ENCODE measurements around the gene MAL. TPM values are rescaled to one million over a fixed set of nuclear protein-coding genes. Genes with fewer than 3 reads are reported as not detected.

Gene MAL
- total RNA-seq, 4 donors from 2014 or later: 6.5 to 29.4 (median 11.8) TPM

DNA sequence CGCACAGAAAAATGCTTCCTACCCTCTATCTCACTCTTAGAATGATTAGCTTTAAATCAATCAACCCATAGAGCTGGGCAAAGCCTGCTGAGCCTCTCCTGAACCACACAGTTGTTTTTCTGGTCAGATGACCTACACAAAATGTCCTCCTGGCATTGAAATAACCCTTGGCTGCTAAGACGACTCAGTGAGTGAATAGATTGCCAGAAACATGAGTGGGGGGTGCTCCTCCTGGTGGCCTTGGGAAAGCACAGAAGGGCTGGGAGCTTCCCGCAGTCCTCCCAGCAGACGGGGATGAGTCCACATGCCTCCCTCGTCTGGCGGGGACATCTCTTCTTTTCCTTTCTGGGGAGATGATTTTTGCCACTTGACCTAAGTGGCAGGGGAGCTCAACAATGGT, 14.9 kb downstream of the MAL start:
- TF ChIP-seq POLR2A (IDR thresholded peaks at IDR 0.05) (no peak), POLR2AphosphoS5 (IDR thresholded peaks at IDR 0.05) (no peak), EP300 (IDR thresholded peaks at IDR 0.05) (no peak)
- TF ChIP-seq, protein P1, sequence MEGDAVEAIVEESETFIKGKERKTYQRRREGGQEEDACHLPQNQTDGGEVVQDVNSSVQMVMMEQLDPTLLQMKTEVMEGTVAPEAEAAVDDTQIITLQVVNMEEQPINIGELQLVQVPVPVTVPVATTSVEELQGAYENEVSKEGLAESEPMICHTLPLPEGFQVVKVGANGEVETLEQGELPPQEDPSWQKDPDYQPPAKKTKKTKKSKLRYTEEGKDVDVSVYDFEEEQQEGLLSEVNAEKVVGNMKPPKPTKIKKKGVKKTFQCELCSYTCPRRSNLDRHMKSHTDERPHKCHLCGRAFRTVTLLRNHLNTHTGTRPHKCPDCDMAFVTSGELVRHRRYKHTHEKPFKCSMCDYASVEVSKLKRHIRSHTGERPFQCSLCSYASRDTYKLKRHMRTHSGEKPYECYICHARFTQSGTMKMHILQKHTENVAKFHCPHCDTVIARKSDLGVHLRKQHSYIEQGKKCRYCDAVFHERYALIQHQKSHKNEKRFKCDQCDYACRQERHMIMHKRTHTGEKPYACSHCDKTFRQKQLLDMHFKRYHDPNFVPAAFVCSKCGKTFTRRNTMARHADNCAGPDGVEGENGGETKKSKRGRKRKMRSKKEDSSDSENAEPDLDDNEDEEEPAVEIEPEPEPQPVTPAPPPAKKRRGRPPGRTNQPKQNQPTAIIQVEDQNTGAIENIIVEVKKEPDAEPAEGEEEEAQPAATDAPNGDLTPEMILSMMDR (IDR thresholded peaks at IDR 0.05): no peak
- no peak overlapping the region for H3K4me3 ChIP-seq
- H3K4me1 ChIP-seq: peaks cover 12% of the 10 kb centered on the region
- no peaks in the 10 kb centered on the region for H3K9me3 ChIP-seq
- no peaks in the 10 kb centered on the region for H3K36me3 ChIP-seq
- no peak overlapping the region for H3K27ac ChIP-seq
- no peak for DNase-seq (ENCODE audit: low spot score in 2 of 2)
- peaks cover 3% of the 10 kb centered on the region for H3K27me3 ChIP-seq
- 70% methylated on average over 6 of the region's 6 CpGs for WGBS

DNA sequence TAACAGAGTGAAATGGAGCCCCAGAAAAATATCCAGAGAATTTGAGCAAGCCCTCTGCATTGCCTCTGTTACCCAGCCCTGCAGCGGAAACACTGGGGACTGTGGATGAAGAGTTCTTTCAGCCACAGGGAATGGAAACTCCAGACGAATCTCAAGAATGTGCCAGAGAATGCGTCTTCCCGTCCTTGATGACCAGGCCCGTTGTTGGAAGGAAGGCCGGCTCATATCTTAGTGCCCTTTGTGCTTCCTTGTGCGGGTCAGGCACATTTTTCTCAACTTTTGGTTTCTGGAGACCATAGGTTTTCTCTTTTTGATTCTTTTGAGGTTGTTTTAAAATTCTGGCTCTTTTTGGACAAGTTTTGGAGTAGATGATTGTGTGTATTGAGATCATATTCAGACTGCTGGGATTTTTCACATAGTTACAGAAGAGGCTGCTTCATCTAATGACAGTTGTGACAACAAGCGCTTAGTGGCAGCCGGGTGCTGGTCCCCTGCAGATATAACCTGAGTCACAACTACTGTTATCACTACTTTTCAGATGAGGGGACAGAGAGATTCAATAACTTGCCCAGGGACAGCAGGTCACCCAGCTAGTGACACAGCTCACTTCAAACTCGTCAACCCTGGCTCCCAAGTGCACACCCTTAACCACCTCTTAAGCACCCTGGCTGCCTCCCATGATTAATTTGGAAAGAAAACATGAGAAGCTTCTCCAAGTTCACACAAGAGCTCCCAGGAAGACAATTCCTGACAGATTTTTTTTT, 15.7 kb downstream of the MAL start:
- H3K4me1 ChIP-seq: peaks cover 12% of the 10 kb centered on the region
- WGBS: 79% methylated on average over 10 of the region's 10 CpGs
- no peaks in the 10 kb centered on the region for H3K9me3 ChIP-seq
- H3K4me3 ChIP-seq: no peak overlapping the region
- no peaks in the 10 kb centered on the region for H3K36me3 ChIP-seq
- H3K27ac ChIP-seq: no peak overlapping the region
- no peak for TF ChIP-seq EP300 (IDR thresholded peaks at IDR 0.05)
- no peak for TF ChIP-seq POLR2A (IDR thresholded peaks at IDR 0.05)
- TF ChIP-seq POLR2AphosphoS5 (IDR thresholded peaks at IDR 0.05): no peak
- TF ChIP-seq, protein P1 (IDR thresholded peaks at IDR 0.05): no peak
- DNase-seq (ENCODE audit: low spot score in 2 of 2): no peak
- H3K27me3 ChIP-seq: peaks cover 5% of the 10 kb centered on the region

DNA sequence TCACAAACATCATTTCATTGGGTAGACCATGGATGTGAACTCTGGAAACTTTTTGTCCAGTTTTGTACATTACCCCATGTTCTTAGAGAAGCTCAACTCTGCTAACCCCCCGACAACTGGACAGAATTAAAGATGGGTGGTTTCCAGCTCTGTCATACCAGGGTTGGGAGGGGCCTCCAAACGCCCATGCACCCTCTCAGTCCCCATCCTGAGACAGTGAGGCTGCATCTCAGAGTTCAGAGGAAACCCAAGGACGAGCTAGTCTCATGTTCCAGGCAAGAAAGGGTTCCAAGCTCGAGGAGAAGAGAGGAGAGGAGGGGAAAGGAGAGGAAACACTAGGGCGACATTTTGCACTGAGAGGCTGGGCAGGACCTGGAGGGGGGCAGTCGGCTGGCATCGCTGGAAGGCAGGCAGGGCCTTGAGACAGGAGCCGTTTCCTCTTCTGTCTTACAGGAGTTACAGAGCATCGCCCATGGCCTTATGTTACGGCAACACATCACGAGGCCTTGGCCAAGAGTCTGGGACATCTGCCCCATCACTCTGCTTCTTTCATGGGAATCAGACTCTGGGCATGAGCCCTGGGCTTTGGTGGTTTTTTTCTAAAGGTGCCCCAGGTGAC, 16.4 kb downstream of the MAL start:
- H3K27me3 ChIP-seq: peaks cover 5% of the 10 kb centered on the region
- H3K27ac ChIP-seq: no peak overlapping the region
- TF ChIP-seq POLR2AphosphoS5 (IDR thresholded peaks at IDR 0.05) (no peak), EP300 (IDR thresholded peaks at IDR 0.05) (no peak), POLR2A (IDR thresholded peaks at IDR 0.05) (no peak)
- TF ChIP-seq, protein P1 (IDR thresholded peaks at IDR 0.05): no peak
- 78% methylated on average over 11 of the region's 11 CpGs for WGBS
- DNase-seq (ENCODE audit: low spot score in 2 of 2): no peak
- H3K4me3 ChIP-seq: no peak overlapping the region
- no peaks in the 10 kb centered on the region for H3K9me3 ChIP-seq
- peaks cover 12% of the 10 kb centered on the region for H3K4me1 ChIP-seq
- no peaks in the 10 kb centered on the region for H3K36me3 ChIP-seq

DNA sequence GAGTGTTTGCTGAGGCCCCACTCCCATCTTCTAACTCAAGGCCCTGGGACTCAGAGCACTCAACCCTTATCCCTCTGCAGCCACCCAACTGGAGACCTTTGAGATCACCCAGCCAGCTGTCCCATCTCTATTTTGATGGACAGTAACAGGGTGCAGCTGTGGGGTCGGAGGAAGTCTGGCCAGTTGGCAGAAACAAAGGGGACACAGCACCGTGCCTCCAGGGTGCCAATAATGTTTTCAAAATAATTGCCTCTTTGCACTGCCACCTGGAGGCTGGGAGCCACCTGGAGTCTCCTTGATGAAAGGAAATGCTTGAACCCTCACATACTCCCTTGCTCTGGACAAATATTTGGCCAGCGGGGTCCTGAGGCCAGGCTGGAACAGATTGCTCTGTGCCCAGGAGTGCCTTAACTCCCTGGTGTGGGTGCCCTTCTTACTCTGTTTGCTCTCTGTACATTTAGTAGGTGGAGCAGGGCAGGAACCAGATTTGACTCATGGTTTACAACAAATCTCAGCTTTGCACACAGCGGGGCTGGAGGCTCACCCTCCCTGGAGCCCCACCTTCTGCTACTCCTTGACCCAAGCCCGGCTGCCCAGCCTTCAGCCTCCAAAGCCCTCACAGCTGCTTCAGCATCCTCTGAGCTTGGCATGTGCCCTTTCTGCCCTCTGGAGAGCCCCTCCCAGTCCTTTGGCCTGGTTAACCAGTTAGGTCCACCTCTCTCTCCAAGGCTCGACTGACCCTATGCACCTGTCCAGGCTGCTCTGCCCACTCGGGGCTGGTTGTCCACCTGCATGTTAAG, 17.2 kb downstream of the MAL start:
- Histone ChIP-seq H3K4me1 (peaks cover 12% of the 10 kb centered on the region), H3K9me3 (no peaks in the 10 kb centered on the region), H3K36me3 (no peaks in the 10 kb centered on the region), H3K27me3 (peaks cover 5% of the 10 kb centered on the region), H3K27ac (no peak overlapping the region), H3K4me3 (no peak overlapping the region)
- WGBS: 56% methylated on average over 7 of the region's 7 CpGs
- TF ChIP-seq POLR2AphosphoS5 (IDR thresholded peaks at IDR 0.05) (no peak), POLR2A (IDR thresholded peaks at IDR 0.05) (no peak), EP300 (IDR thresholded peaks at IDR 0.05) (no peak)
- TF ChIP-seq, protein P1 (IDR thresholded peaks at IDR 0.05): no peak
- DNase-seq (ENCODE audit: low spot score in 2 of 2): no peak

Measured in suprapubic skin (tissue), 4 donors.